HL-60 (cell line): ENCODE measurements around the gene STAT5B.

Experiments
- CTCF ChIP-seq: IDR thresholded peaks from one replicate; pipeline ENCODE4 v1.5.1; 2011; ENCODE audit warnings: low read length, control low read depth, inconsistent platforms; ENCODE audit not compliant: insufficient read depth
- GABPA ChIP-seq: IDR thresholded peaks from 2 replicates; pipeline ENCODE4 v1.6.1; 2012; ENCODE audit warnings: low read depth
- SPI1 ChIP-seq: IDR thresholded peaks from 2 replicates; pipeline ENCODE4 v1.6.1; 2012; ENCODE audit warnings: low read depth, mild to moderate bottlenecking, borderline replicate concordance

DNA sequence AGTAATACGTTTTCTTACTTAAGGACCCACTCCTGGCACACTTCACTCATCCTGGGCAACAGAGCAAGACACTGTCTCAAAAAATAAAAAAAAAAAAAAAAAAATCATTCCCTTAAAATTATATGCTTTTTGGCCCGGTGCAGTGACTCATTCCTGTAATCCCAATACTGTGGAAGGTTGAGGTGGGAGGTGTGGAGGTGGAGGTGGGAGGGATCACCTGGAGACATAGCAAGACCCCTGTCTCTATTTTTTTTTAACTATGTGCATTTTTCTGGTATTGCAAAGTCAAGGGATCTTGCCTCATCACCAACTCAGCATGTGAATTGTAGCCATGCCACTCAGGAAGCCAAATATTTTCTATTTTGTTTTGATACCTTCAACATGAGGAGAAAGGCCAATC is 9.7 kb downstream of the STAT5B start:
- no peak for TF ChIP-seq CTCF
- TF ChIP-seq SPI1, result no peak
- no peak for TF ChIP-seq GABPA
